COLO829 (cell line): ENCODE data around the gene DYRK1B.
A peak's percentile ranks its signal among the peaks of the same experiment; 100 is the strongest.
"Not testable (repeated sequence)": the region's sequence is repeated elsewhere in the genome, so short reads cannot be mapped to it uniquely, and the experiment has no call there.

Experiments used
- DNase-seq: peaks from one replicate; pipeline ENCODE4 v3.0.0; 2012; ENCODE audit warnings: low spot score

DYRK1B gene

DNA sequence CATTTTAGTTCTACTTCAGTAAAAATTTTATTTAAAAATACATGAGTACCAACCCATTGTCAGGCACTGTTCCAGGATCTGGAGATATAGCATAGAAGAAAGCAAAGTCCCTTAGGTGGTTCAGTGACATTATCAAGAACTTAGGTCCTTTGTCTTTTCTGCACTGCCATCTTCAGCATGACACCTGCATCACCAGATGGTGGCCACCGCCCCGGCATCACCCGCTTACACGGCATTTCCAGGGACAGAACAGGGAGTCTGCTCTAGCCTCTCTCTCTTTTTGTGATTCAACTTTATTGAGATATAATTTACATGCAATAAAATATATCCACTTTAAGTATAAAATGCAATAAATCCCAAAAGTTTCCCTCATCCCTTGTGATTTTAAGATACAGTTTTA, 23.5 kb downstream of the DYRK1B start:
- no peak for DNase-seq

DNA sequence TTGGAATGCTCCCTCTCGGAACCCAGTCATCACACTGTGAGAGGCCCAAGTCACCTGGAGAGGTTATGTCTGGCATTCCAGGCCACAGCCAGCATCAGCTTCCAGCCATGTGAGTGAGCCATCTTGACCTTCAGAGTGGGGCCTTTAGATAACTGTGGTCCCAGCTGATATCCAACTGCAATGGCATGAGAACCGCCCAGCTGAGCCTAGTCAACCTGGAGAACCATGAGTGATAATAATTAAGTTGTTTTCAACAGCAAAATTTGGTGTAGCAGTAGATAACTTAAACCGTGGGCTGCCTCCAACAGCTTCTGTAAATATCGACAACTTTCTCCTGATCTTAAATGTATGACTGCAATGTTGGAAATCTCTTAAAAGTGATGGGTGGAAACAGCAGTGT, 24.6 kb downstream of the DYRK1B start:
- DNase-seq = no peak

DNA sequence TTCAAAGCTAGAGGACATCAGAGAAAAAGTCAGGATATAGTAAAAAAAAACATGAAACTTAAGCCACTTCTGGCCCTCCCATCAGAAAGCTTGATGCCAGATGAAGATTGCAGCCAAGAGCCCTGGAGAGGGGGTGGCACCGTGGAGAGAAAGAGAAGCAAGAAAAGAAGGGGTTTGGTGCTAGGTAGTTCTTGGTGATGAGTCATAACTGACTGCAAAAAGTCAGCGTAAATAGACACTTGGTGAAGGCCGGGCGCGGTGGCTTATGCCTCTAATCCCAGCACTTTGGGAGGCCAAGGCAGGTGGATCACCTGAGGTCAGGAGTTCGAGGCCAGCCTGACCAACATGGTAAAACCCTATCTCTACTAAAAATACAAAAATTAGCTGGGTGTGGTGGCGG, 25.3 kb downstream of the DYRK1B start:
- DNase-seq = not testable (repeated sequence)

- DNase-seq = no peak
Measured at GRCh38 chr19:39807846-39808364, 26.1 kb downstream of the DYRK1B start.

DNA sequence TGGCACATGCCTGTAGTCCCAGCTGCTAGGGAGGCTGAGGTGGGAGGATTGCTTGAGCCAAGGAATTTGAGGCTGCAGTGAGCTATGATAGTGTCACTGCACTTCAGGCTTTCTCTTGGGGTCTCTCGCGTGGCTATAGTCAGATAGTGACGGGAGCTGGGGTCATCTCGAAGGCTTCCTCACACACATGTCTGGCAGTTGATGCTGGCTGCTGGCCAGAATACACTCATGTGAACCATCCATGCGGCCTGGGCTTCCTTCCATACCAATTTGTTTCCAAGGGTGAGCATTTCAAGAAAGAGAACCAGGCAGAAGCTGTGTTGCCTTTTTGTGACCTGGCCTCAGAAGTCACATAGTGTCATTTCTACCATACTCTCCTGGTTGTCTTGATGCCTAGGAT, 28.9 kb downstream of the DYRK1B start:
- no peak for DNase-seq

DNA sequence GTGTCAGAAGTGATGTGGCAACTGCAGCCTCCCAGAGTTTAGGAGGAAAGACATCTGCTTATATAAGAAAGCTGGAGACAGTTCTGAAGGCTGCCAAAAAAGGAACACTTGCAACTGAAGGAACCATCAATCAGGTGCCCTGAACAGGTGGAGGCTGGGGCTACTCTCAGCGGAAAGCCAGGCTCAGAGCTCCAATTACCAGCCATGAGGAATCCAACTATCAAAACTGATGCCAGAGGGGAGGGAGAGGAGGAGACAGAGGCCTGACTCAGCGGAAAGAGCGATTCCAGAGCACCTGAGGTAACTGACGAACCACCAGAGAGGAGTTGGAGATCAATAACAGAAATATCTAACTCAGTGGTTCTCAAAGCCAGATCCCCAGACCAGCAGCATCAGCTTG, 31.0 kb downstream of the DYRK1B start:
- no peak for DNase-seq

GRCh38 chr19:39797083-39797482, 36.9 kb downstream of the DYRK1B start:
- DNase-seq = no peak

DNA sequence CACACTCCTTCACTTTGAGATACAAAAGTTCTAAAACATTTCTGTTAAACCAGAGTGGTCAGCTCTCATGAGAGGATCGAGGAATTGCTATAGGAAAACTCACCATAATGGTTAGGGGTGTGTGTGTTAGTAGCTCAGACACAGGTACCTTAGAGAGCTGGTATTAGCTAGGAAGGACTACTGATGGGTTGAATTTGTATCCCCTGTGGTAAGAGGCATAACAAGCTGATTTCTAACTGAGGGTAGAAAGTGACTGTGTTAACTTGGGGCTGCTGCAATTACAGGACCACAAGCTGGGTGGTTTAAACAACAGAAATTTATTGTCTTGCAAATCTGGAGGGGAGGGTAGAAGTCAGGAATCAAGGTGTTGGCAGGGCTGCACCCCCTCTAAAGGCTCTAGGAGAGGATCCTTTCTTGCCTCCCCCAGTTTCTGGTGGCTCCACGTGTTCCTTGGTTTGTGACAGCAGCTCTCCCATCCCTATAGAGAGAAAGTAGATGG, 37.9 kb downstream of the DYRK1B start:
- DNase-seq = no peak

- DNase-seq = no peak
Measured at GRCh38 chr19:39795001-39795400, 39.0 kb downstream of the DYRK1B start.

DNA sequence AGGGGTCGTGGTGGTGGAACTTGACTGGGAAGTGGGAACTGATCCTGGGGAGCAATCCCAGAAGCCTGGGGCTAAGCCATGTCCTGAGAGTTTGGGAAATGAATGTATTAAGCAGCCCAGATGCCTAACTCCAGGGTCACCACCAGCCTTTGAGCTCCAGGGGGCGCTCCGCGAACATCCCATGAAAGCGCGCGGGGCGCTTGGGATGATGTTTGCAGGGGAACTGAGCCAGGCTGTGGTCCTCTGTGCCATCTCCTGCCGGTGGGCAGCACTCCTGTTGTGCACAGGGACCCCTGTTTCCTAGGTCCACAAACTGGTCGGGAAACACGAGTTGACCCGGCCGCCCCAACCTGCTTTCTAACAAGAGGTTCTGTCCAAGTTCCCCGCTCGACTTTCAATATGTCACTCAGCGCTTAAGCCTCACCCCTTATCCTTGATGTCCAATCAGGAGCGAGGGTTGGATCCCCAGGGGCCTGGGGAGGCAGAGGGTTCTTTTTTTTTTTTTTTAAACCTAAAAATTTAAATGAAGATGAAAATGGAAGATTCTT, 40.9 kb downstream of the DYRK1B start:
- peak; percentile 71 for DNase-seq

DNA sequence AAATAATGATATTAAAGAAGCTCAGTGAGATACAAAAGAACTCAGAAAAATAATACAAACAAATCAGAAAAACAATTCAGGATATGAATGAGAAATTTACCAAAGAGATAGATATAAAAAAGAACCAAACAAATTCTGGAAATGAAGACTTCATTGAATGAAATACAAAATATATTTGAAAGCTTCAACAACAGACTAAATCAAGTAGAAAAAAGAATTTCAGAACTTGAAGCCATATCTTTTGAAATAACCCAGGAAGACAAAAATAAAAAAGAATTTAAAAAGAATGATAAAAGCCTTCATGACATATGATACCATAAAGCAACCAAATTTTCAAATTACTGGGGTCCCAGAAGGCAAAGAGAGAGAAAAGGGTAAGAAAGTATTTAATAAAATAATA, 45.7 kb downstream of the DYRK1B start:
- DNase-seq = no peak

GRCh38 chr19:39780894-39781293, 53.1 kb downstream of the DYRK1B start:
- DNase-seq = no peak

DNA sequence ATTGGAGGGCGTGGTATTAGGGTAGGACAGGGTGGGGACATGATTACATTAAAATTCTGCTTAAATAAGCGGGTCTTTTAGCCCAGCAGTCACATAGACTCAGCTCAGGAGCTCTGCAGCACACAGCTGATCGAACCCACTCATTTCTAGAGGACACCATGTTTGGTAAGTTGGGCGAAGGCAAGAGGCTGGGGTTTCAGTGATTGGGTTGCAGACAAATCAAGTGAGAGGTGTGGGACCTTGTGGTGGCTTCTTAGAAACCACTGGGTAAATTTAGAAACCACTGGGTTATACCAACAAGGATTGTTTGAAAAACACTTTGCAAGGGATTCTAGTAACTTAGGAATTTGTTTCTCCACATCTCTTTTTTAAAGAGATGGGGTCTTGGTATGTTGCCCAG, 55.2 kb downstream of the DYRK1B start, which contains the start of gene LEUTX:
LEUTX (plus strand) TSS at position 92 of the 400 bp plus-strand sequence; CDS start at position 159, 67 bp downstream.
- no peak for DNase-seq
